Mammary epithelial cell (primary cell): Measurements from ENCODE around the gene NAT14.

Source experiments
- EZH2 ChIP-seq: IDR thresholded peaks from 2 replicates; pipeline ENCODE4 v1.6.1; 2012; ENCODE audit warnings: low read length, inconsistent platforms, borderline replicate concordance
- TF ChIP-seq, protein P1 (sequence below), 2 donors: IDR thresholded peaks in 1 of 2; conservative IDR thresholded peaks in 1 of 2; 2 replicates each; pipeline ENCODE4 v1.5.1; 2011 to 2012; ENCODE audit warnings: inconsistent platforms in 2 of 2, low read length in 2 of 2, mild to moderate bottlenecking in 2 of 2, control low read depth in 1 of 2, low read depth in 1 of 2; ENCODE audit not compliant: insufficient read depth in 1 of 2; ENCODE audit errors: extremely low read depth in 1 of 2

DNA sequence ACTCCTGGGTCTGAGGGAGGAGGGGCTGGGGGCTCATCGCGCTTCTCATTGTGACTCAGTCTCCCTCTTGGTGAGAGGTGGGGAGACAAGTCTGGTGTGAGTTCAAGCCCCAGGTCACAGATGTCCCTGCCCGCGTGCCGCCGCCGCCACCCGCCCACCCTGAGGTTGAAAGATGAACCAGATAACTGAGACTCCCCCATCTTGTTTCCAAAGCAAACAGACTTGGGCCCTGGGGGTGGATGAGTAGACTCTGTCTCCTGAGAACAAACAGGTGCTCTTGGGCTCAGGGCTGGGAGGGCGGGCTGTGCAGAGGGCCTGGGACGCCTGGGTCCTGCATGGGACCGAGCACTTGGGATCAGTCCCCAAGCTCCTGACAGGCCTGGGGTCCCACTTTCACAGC, 51.4 kb downstream of the NAT14 start:
- TF ChIP-seq, protein P1, sequence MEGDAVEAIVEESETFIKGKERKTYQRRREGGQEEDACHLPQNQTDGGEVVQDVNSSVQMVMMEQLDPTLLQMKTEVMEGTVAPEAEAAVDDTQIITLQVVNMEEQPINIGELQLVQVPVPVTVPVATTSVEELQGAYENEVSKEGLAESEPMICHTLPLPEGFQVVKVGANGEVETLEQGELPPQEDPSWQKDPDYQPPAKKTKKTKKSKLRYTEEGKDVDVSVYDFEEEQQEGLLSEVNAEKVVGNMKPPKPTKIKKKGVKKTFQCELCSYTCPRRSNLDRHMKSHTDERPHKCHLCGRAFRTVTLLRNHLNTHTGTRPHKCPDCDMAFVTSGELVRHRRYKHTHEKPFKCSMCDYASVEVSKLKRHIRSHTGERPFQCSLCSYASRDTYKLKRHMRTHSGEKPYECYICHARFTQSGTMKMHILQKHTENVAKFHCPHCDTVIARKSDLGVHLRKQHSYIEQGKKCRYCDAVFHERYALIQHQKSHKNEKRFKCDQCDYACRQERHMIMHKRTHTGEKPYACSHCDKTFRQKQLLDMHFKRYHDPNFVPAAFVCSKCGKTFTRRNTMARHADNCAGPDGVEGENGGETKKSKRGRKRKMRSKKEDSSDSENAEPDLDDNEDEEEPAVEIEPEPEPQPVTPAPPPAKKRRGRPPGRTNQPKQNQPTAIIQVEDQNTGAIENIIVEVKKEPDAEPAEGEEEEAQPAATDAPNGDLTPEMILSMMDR (conservative IDR thresholded peaks at IDR 0.05 in 1 of 2, IDR thresholded peaks at IDR 0.05 in 1 of 2; ENCODE audit: extremely low read depth in 1 of 2, insufficient read depth in 1 of 2, low read depth in 1 of 2, low read length in 2 of 2) = no peak
- no peak for TF ChIP-seq EZH2
